Esophagus muscularis mucosa (tissue), 4 donors: ENCODE data around the gene PTTG1IP. TPM values are rescaled to one million over a fixed set of nuclear protein-coding genes. Genes with fewer than 3 reads are reported as not detected.

Experiments used
- DNase-seq: peaks from one replicate; pipeline ENCODE4 v3.0.0-alpha.2; 2017; ENCODE audit errors: extremely low spot score
- H3K27ac ChIP-seq, 4 donors: fragments of 200-600 bp; sonication (generic); replicated peaks in 1 of 4; 1 replicate in 3 of 4; 2 replicates in 1 of 4; pipeline ENCODE4 v1.5.1; 2016 to 2019; ENCODE audit warnings: mild to moderate bottlenecking in 1 of 4
- H3K27me3 ChIP-seq, 4 donors: fragments of 200-600 bp; sonication (generic); one replicate each; pipeline versions ENCODE4 v1.5.1 to v1.6.0; 2016 to 2019
- H3K36me3 ChIP-seq, 4 donors: fragments of 200-600 bp; sonication (generic); one replicate each; pipeline ENCODE4 v1.5.1; 2016 to 2019
- H3K4me1 ChIP-seq, 4 donors: fragments of 200-600 bp; sonication (generic); one replicate each; pipeline ENCODE4 v1.5.1; 2016 to 2019
- H3K4me3 ChIP-seq, 4 donors: fragments of 200-600 bp; sonication (generic); 1 replicate in 2 of 4; 2 replicates in 2 of 4; pipeline ENCODE4 v1.5.1; 2016 to 2019; ENCODE audit warnings: mild to moderate bottlenecking in 4 of 4, moderate library complexity in 1 of 4
- H3K9me3 ChIP-seq, 4 donors: fragments of 200-600 bp; sonication (generic); 1 replicate in 3 of 4; 2 replicates in 1 of 4; pipeline ENCODE4 v1.5.1; 2016 to 2019
- CTCF ChIP-seq, 3 experiments: fragments of 200-600 bp in 2 of 3; fragments of 450-650 bp in 1 of 3; sonication (generic) in 2 of 3; IDR thresholded peaks; one replicate each; pipeline ENCODE4 v1.5.1; 2017 to 2019; ENCODE audit warnings: antibody characterized with exemption in 3 of 3, mild to moderate bottlenecking in 2 of 3, moderate library complexity in 1 of 3
- EP300 ChIP-seq: sonication (generic); formaldehyde crosslinking; IDR thresholded peaks from one replicate; pipeline ENCODE4 v1.6.1; 2017; ENCODE audit warnings: antibody characterized with exemption
- POLR2A ChIP-seq: fragments of 450-650 bp; IDR thresholded peaks from one replicate; pipeline ENCODE4 v1.6.1; 2017; ENCODE audit warnings: antibody characterized with exemption, moderate library complexity, mild to moderate bottlenecking, low read depth
- POLR2AphosphoS5 ChIP-seq, 2 donors: sonication (generic); formaldehyde crosslinking; IDR thresholded peaks; one replicate each; pipeline ENCODE4 v1.6.1; 2017; ENCODE audit warnings: antibody characterized with exemption in 2 of 2
- WGBS: methylation state at CpG from one replicate; pipeline ENCODE4 v1.1.5; 2018; 5-methylcytosine and 5-hydroxymethylcytosine counted together
- intact Hi-C: fragments of 100-400 bp; cut with DNase I; formaldehyde crosslinking; loops from one replicate; pipeline ENCODE4 v1.15.1; 2023
- total RNA-seq, 4 donors: library from RNA; depleted of rRNA; stranded (reverse); fragments of >200 nt; gene quantifications; one replicate each; pipeline versions ENCODE4 v1.1.0 to v1.2.1, GENCODE V29; 2016

The PTTG1IP gene
- total RNA-seq, 4 donors from 2014 or later, result 222 to 382 (median 302) TPM

- WGBS, result 90% methylated on average over 11 of the region's 11 CpGs
- Histone ChIP-seq H3K27me3 (peaks cover 0 to 10% (median 0%) of the 10 kb centered on the region in 4 donors), H3K36me3 (peaks cover 0 to 13% (median 0%) of the 10 kb centered on the region in 4 donors), H3K4me1 (no peaks in the 10 kb centered on the region), H3K4me3 (no peak overlapping the region), H3K9me3 (no peaks in the 10 kb centered on the region), H3K27ac (no peak overlapping the region)
- no peak for TF ChIP-seq EP300
- TF ChIP-seq CTCF (IDR thresholded peaks at IDR 0.05), result no peak
- intact Hi-C loops, result no loop called here
- no peak for DNase-seq
Measured at GRCh38 chr21:44895859-44896258, 22.4 kb upstream of the PTTG1IP start.

GRCh38 chr21:44894687-44895302 is 21.3 kb upstream of the PTTG1IP start:
- 76% methylated on average over 10 of the region's 19 CpGs for WGBS

GRCh38 chr21:44893948-44894656 is 20.6 kb upstream of the PTTG1IP start:
- no peaks in the 10 kb centered on the region for H3K9me3 ChIP-seq
- TF ChIP-seq EP300, result no peak
- TF ChIP-seq POLR2AphosphoS5 (IDR thresholded peaks at IDR 0.05), result no peak
- TF ChIP-seq CTCF (IDR thresholded peaks at IDR 0.05), result no peak
- no peak for TF ChIP-seq POLR2A
- H3K4me3 ChIP-seq, result no peak overlapping the region
- 87% methylated on average over 4 of the region's 15 CpGs for WGBS
- peaks cover 0 to 21% (median 0%) of the 10 kb centered on the region in 4 donors for H3K27me3 ChIP-seq
- no peaks in the 10 kb centered on the region for H3K4me1 ChIP-seq
- H3K27ac ChIP-seq, result no peak overlapping the region
- DNase-seq, result no peak
- peaks cover 0 to 4% (median 0%) of the 10 kb centered on the region in 4 donors for H3K36me3 ChIP-seq
- intact Hi-C loops, result loop anchor here (5.0 kb wide), 1 partner anchor 38 kb away; no protein-coding TSS in a partner anchor

More at GRCh38 chr21:44894687-44895302, 21.3 kb upstream of the PTTG1IP start:
- intact Hi-C loops, result loop anchor here (5.0 kb wide), 1 partner anchor 38 kb away; no protein-coding TSS in a partner anchor
- no peaks in the 10 kb centered on the region for H3K4me1 ChIP-seq
- DNase-seq, result no peak
- no peak overlapping the region for H3K27ac ChIP-seq
- H3K9me3 ChIP-seq, result no peaks in the 10 kb centered on the region
- TF ChIP-seq POLR2AphosphoS5 (IDR thresholded peaks at IDR 0.05) (no peak), POLR2A (no peak), CTCF (IDR thresholded peaks at IDR 0.05) (no peak), EP300 (no peak)
- peaks cover 0 to 7% (median 0%) of the 10 kb centered on the region in 4 donors for H3K36me3 ChIP-seq
- peaks cover 0 to 21% (median 0%) of the 10 kb centered on the region in 4 donors for H3K27me3 ChIP-seq
- no peak overlapping the region for H3K4me3 ChIP-seq

- WGBS, result 86% methylated on average over 7 of the region's 7 CpGs
- no peaks in the 10 kb centered on the region for H3K36me3 ChIP-seq
- DNase-seq, result no peak
- no peaks in the 10 kb centered on the region for H3K9me3 ChIP-seq
- no peaks in the 10 kb centered on the region for H3K4me1 ChIP-seq
- no peak overlapping the region for H3K4me3 ChIP-seq
- no peak for TF ChIP-seq CTCF (IDR thresholded peaks at IDR 0.05)
- no peak for TF ChIP-seq EP300
- TF ChIP-seq POLR2AphosphoS5 (IDR thresholded peaks at IDR 0.05), result no peak
- TF ChIP-seq POLR2A, result no peak
- intact Hi-C loops, result loop anchor here (5.0 kb wide), 1 partner anchor 39 kb away; no protein-coding TSS in a partner anchor
- H3K27me3 ChIP-seq, result peaks cover 0 to 29% (median 0%) of the 10 kb centered on the region in 4 donors
- no peak overlapping the region for H3K27ac ChIP-seq
Measured at GRCh38 chr21:44893278-44893556, 19.7 kb upstream of the PTTG1IP start.
